ENCODE measurements around the gene MORN5. TPM values are rescaled to one million over a fixed set of nuclear protein-coding genes. Genes with fewer than 3 reads are reported as not detected.

The MORN5 gene
- total RNA-seq, 1 donor from 2014 or later: not detected

DNA sequence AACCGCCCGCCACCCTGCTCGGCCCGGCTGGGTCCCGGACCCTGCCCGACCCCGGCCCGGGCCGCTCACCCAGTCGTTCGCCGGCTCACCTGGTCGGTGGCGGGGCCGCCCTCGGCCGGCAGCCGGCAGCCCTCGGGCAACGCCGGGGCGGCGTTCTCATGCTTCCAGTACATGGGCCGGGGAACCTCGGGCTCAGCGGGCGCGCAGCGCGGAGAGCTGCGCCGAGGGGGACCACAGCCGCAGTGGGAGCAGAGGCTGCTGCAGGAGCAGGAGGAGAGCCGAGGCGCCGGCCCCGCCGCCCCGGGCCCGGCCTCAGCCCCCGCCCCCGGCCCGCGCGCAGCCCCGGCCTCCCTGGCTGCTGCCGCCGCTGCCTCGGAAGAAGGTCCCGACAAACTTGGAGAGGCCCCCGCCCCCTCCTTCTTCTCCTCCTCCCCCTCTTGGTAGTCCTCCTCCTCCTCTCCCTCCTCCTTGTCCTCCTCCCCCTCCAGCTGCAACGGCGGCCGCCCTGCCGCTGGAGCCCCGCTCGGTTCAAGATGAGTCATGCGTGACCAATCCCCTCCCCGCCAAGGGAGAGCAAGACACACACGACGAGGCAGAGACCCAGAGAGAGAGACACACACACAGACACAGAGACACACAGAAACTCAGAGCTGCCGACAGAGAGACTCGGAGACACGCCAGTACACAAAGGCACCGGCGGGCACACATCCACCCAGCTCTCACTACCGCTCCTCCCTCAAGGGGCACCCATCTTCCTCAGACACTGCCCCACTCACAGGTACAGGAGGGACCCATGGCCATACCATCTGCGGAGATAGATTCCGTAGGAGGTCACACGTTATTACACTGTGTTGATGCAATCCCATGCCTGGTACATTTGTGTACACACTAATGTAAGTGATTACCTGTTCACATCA, 69.1 kb downstream of the MORN5 start, which contains the start of gene LHX6:
Gene LHX6 (minus strand): TSS at position 390 of the 917 bp plus-strand sequence. CDS start 217 bp downstream, at position 173.
- peak within 1 kb of the TSS; percentile 6 for H3K4me3 ChIP-seq (ENCODE audit: low read depth, low read length)
- TF ChIP-seq, protein P1, sequence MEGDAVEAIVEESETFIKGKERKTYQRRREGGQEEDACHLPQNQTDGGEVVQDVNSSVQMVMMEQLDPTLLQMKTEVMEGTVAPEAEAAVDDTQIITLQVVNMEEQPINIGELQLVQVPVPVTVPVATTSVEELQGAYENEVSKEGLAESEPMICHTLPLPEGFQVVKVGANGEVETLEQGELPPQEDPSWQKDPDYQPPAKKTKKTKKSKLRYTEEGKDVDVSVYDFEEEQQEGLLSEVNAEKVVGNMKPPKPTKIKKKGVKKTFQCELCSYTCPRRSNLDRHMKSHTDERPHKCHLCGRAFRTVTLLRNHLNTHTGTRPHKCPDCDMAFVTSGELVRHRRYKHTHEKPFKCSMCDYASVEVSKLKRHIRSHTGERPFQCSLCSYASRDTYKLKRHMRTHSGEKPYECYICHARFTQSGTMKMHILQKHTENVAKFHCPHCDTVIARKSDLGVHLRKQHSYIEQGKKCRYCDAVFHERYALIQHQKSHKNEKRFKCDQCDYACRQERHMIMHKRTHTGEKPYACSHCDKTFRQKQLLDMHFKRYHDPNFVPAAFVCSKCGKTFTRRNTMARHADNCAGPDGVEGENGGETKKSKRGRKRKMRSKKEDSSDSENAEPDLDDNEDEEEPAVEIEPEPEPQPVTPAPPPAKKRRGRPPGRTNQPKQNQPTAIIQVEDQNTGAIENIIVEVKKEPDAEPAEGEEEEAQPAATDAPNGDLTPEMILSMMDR (conservative IDR thresholded peaks at IDR 0.05; ENCODE audit: low read depth, low read length): no peak
- DNase-seq (ENCODE audit: low read depth): no peak

DNA sequence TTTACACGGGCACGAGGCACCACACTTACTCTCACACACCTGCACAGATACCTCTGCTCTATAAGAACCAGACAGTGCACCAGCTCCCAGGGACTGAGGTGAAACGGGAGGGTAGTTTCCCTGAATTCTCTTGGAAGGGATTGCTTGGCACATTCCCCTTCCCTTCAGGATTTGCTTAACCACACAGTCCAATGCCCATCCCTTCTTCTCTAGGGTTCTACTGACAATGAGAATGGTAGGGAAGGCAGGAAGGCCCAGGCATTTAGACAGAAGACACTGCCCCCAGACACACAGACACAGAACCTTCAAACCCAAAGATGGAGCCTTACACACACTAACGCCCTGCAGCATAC, 69.8 kb downstream of the MORN5 start:
- DNase-seq (ENCODE audit: low read depth): no peak
- no peak overlapping the region for H3K4me3 ChIP-seq (ENCODE audit: low read depth, low read length)
- TF ChIP-seq, protein P1 (conservative IDR thresholded peaks at IDR 0.05; ENCODE audit: low read depth, low read length): no peak

DNA sequence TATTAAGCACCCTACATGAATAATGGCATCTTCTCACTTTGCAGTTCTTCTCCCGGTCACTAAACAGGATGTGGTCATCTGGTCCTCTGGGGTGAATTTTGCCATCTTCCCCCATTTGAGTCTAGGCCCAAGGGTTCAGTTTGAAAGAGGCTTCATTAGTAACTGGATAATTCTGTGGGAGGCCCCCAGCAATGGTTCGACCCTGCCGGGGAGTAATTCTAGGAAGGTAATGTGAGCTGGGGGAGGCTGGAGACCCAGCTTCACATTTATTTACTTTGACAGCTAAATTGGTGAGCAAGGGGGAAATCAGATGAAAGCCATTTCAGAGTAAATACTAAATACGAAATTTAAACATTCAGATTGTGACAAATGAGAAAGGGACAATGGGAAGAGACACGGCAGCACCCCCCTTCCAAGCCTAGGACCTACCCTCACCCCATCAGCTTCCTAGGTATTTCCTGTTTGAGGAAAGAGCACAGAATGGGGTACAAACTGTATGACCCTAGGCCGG, 73.1 kb downstream of the MORN5 start:
- no peak for DNase-seq (ENCODE audit: low read depth)

DNA sequence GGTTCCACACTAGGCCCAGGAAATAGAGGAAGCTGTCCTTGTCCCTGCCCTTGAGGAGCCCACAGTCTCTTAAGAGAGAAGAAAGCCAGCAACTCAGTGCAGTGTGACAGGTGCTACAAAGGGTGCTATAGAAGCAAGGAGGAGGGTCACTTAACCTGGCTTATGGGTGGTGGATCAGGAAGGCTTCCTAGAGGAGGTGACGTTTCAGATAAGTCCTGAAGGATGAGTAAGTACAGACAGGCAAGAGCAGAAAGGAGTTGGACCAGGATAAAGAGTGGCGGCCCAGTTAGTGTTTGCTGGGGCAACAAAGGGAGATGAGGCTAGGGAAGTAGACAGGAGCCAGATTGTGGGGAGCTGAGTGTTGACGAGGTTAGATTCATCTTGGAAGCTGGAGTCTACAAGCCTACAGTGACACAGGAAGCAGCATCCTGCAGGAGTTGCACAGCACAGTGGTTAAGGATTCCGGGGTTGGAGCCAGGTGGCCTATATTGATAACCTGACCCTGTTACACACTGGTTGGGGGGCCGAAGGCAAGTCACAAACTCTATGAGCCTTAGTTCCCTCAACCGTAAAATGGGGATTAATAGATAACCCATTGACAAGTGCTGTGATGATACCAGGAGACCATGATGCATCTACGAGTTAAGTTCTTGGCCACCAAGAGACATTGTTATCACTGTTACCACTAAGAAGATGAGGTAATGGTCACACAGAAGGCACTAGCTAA, 74.5 kb downstream of the MORN5 start:
- DNase-seq (ENCODE audit: low read depth): no peak
- TF ChIP-seq, protein P1 (conservative IDR thresholded peaks at IDR 0.05; ENCODE audit: low read depth, low read length): no peak

More for the DNA sequence above, 73.1 kb downstream of the MORN5 start:
- H3K4me3 ChIP-seq (ENCODE audit: low read depth, low read length): no peak overlapping the region
- TF ChIP-seq, protein P1 (conservative IDR thresholded peaks at IDR 0.05; ENCODE audit: low read depth, low read length): no peak

DNA sequence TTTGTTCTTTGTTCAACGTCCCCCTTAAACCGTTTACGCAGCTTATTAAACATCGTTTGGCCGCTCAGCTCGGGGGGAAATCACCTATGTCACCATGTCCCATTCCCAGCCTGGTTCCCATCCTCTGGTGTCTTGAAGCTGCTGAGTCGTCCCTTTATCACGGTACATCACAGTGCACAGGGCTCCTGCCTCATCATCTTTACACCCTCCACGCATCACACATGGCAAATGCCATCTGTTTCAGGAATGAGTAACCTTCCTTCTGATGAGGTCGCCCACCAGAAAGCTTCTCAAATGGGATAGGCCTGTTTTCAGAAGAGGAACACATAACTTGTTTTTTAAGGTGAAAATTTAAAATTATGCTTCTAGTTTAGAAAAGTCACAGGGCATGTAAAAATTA, 77.0 kb downstream of the MORN5 start:
- DNase-seq (ENCODE audit: low read depth): no peak
- no peak overlapping the region for H3K4me3 ChIP-seq (ENCODE audit: low read depth, low read length)
- TF ChIP-seq, protein P1 (conservative IDR thresholded peaks at IDR 0.05; ENCODE audit: low read depth, low read length): no peak

More for the DNA sequence above, 74.5 kb downstream of the MORN5 start:
- H3K4me3 ChIP-seq (ENCODE audit: low read depth, low read length): no peak overlapping the region

DNA sequence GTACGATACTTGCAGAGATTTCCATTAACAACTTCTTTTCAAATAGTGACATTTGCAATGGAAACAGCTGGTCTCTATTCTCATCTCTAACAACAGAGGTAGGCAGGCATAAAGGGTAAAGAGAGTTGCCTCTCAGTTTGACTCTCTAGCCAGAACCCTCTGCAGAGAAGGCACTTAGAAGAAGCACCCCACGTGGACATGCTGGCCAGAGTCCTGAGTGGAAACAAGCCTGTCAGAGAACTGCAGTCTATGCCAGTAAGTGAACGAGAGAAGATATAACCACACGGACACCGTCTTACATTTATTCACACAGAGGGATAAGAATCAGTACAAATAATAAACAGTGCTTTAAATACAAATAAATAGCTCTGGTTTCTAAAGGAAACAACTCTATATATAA, 80.0 kb downstream of the MORN5 start:
- DNase-seq (ENCODE audit: low read depth): no peak
- TF ChIP-seq, protein P1 (conservative IDR thresholded peaks at IDR 0.05; ENCODE audit: low read depth, low read length): no peak

More for the DNA sequence above, 80.0 kb downstream of the MORN5 start:
- H3K4me3 ChIP-seq (ENCODE audit: low read depth, low read length): no peak overlapping the region
